Measurements from ENCODE around the gene LIPF.

- TF ChIP-seq POLR2A (IDR thresholded peaks at IDR 0.05) (no peak), CTCF (IDR thresholded peaks at IDR 0.05) (no peak)
Observed at GRCh38 chr10:88680958-88681357, 16.7 kb downstream of the LIPF start.

Measured in right lobe of liver (tissue), 4 donors.